Naive thymus-derived CD8-positive, alpha-beta T cell (primary cell): ENCODE results near the gene CWF19L1. TPM values are rescaled to one million over a fixed set of nuclear protein-coding genes. Genes with fewer than 3 reads are reported as not detected.

ENCODE experiments used
- ATAC-seq, 2 donors: fragments of 150-1000 bp; cut with Tn5 transposase in 1 of 2; sonication (Bioruptor Pico), chemical (Tn5 transposase) in 1 of 2; 1 replicate in 1 of 2; 2 replicates in 1 of 2; pipeline ENCODE4 v1.10.0; 2021; ENCODE audit warnings: mild to moderate bottlenecking in 2 of 2, moderate library complexity in 2 of 2
- POLR2A ChIA-PET: fragments of 350-600 bp; sonication (Branson Sonifier 250); formaldehyde crosslinking; loops from one replicate; lab custom pipeline; 2021; ENCODE audit warnings: antibody characterized with exemption; lab: Charles Lee
- DNase-seq, 10 donors: peaks; one replicate each; pipeline versions ENCODE4 v3.0.0 to v3.0.0-alpha.2; 2020 to 2022
- H3K27ac Mint-ChIP-seq, 10 donors: one replicate each; pipeline ENCODE4 v1.8.0; 2020 to 2022; ENCODE audit warnings: mild to moderate bottlenecking in 10 of 10, mixed read lengths in 10 of 10, moderate library complexity in 4 of 10, inconsistent platforms in 1 of 10
- H3K27me3 Mint-ChIP-seq, 5 donors: one replicate each; pipeline ENCODE4 v1.8.0; 2021 to 2022; ENCODE audit warnings: mixed read lengths in 5 of 5
- H3K36me3 Mint-ChIP-seq, 3 donors: one replicate each; pipeline ENCODE4 v1.8.0; 2020 to 2022; ENCODE audit warnings: mixed read lengths in 3 of 3, mild to moderate bottlenecking in 2 of 3, inconsistent platforms in 1 of 3
- H3K4me1 Mint-ChIP-seq, 4 donors: one replicate each; pipeline ENCODE4 v1.8.0; 2021 to 2022; ENCODE audit warnings: mixed read lengths in 4 of 4
- H3K4me3 Mint-ChIP-seq, 10 donors: one replicate each; pipeline ENCODE4 v1.8.0; 2020 to 2022; ENCODE audit warnings: mild to moderate bottlenecking in 10 of 10, mixed read lengths in 10 of 10, moderate library complexity in 6 of 10, inconsistent platforms in 1 of 10
- H3K9me3 Mint-ChIP-seq, 9 donors: one replicate each; pipeline ENCODE4 v1.8.0; 2020 to 2022; ENCODE audit warnings: mixed read lengths in 9 of 9, mild to moderate bottlenecking in 3 of 9, inconsistent platforms in 1 of 9, moderate library complexity in 1 of 9
- polyA plus RNA-seq, 3 donors: library from polyadenylated mRNA; unstranded; fragments of 300-500 nt; fragmentation: Illumina TruSeq; gene quantifications; one replicate each; pipeline ENCODE4 v1.2.3, GENCODE V29; 2021
- total RNA-seq, 8 experiments: library from RNA in 2 of 8; stranded (reverse) in 2 of 8; gene quantifications; one replicate each; pipeline ENCODE4 v1.2.3 and lab custom pipeline; 2021 to 2026

Gene CWF19L1
- total and polyA plus RNA-seq, 5 experiments from 2014 or later = 19.3 to 55.1 (median 38.7) TPM

GRCh38 chr10:100186253-100187212, 80.9 kb downstream of the CWF19L1 start:
- H3K27ac Mint-ChIP-seq = peak overlapping the region; percentile 92 to 99 (median 96)
- DNase-seq = peak in 1 of 10 donors; percentile 6
- peak overlapping the region; percentile 92 to 100 (median 98) for H3K4me3 Mint-ChIP-seq
- H3K4me1 Mint-ChIP-seq = peaks cover 21 to 67% (median 64%) of the 10 kb centered on the region in 4 donors
- peak; percentile 73 for ATAC-seq
- H3K27me3 Mint-ChIP-seq = no peaks in the 10 kb centered on the region
- H3K9me3 Mint-ChIP-seq = no peaks in the 10 kb centered on the region
- POLR2A ChIA-PET = interaction anchor here (1.3 kb wide), 1 partner anchor 39 kb away, joined by 3 read pairs; no protein-coding TSS in a partner anchor
- peaks cover 0 to 45% (median 6%) of the 10 kb centered on the region in 3 donors for H3K36me3 Mint-ChIP-seq

DNA sequence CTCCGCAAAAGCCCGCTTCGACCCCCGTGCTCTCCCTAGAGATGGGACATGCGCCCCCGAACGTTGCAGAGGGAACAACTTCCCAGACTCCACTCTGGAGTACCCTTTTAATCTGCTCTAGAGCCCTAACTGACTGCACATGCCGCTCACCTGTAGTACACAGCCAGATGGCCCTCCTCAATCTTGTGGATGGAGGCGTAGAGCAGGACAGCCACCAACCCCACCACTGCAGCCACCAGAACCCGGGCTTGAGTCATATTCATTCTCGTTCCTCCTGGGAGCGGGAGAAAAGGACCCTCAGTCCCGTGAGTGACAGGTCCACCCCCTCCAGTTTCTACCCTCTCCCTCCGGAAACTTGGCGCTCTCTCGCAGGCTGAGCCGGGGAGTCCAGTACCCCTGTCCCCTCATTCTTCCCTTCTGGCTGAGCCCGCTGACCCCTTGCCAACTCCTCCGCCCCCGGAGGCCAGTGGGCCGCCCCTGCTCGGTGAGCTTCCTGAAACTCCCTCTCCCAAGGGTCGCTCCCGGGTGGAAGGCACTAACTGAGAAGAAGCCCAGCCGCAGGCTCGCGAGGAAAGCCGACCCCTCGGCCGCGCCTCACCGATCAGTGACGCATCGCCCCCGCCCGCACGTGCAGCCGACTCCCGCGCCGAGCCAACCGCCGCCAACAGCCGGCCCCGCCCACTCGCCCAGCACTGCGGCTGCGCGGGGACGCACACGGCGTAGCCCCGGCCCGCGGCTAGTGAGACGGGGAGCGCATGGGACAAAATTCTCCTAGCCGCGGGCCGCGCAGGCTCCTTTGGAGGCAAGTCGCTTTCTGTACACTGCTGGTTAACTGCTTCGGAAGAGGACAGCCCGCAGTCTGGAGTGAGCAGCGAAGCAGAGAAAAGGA, 81.8 kb downstream of the CWF19L1 start, which contains the start of gene ERLIN1:
ERLIN1 (minus strand) TSS at position 666 of the 889 bp plus-strand sequence; CDS start at position 263, 403 bp downstream.
- H3K9me3 Mint-ChIP-seq = no peaks in the 10 kb centered on the region
- POLR2A ChIA-PET = interaction anchor here (1.3 kb wide), 1 partner anchor 40 kb away, joined by 3 read pairs; no protein-coding TSS in a partner anchor
- peaks cover 0 to 38% (median 0%) of the 10 kb centered on the region in 3 donors for H3K36me3 Mint-ChIP-seq
- peak within 1 kb of the TSS; percentile 92 to 100 (median 98) for H3K4me3 Mint-ChIP-seq
- no peaks in the 10 kb centered on the region for H3K27me3 Mint-ChIP-seq
- peak within 1 kb of the TSS; percentile 92 to 99 (median 96) for H3K27ac Mint-ChIP-seq
- ATAC-seq (peak; percentile 90 to 91), DNase-seq (peak; percentile 86 to 96 (median 90))
- H3K4me1 Mint-ChIP-seq = peaks cover 21 to 64% (median 60%) of the 10 kb centered on the region in 4 donors

- Mint-ChIP-seq H3K36me3 (peaks cover 0 to 38% (median 0%) of the 10 kb centered on the region in 3 donors), H3K4me1 (peaks cover 27 to 71% (median 66%) of the 10 kb centered on the region in 4 donors), H3K4me3 (peak overlapping the region; percentile 92 to 100 (median 98)), H3K27me3 (no peaks in the 10 kb centered on the region), H3K9me3 (no peaks in the 10 kb centered on the region), H3K27ac (peak overlapping the region; percentile 79 to 99 (median 94))
- no peak for ATAC-seq
- POLR2A ChIA-PET = no interaction called here
- no peak for DNase-seq
Measured at GRCh38 chr10:100184840-100185239, 82.6 kb downstream of the CWF19L1 start.

DNA sequence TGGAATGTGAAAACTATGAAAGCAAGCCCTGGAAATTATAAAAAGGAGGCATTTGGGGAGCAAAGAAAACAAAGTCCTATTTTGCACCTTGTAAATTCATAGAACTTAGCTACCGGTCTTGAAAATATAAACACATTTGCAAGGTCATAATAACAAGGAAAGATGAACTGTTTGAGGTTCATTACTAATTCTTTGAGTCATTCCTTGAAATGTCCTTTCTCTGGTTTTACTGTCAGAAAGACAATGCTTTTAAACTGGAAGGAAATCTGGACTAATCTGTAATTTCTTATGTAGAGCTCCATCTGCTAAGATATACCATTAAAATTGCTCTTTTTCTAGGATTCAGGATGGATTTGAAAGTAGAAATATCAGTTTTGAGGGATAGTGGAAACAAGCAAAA, 83.0 kb downstream of the CWF19L1 start:
- no peaks in the 10 kb centered on the region for H3K9me3 Mint-ChIP-seq
- peaks cover 0 to 40% (median 0%) of the 10 kb centered on the region in 3 donors for H3K36me3 Mint-ChIP-seq
- POLR2A ChIA-PET = no interaction called here
- ATAC-seq (no peak), DNase-seq (no peak)
- no peaks in the 10 kb centered on the region for H3K27me3 Mint-ChIP-seq
- peak overlapping the region; percentile 92 to 100 (median 98) for H3K4me3 Mint-ChIP-seq
- peak overlapping the region in 9 of 10 donors; percentile 9 to 99 (median 93) for H3K27ac Mint-ChIP-seq
- peaks cover 27 to 72% (median 66%) of the 10 kb centered on the region in 4 donors for H3K4me1 Mint-ChIP-seq

- POLR2A ChIA-PET = interaction anchor here (0.6 kb wide), 1 partner anchor 12 kb away, joined by 4 read pairs; no protein-coding TSS in a partner anchor
Measured at GRCh38 chr10:100183481-100183880, 84.0 kb downstream of the CWF19L1 start.

DNA sequence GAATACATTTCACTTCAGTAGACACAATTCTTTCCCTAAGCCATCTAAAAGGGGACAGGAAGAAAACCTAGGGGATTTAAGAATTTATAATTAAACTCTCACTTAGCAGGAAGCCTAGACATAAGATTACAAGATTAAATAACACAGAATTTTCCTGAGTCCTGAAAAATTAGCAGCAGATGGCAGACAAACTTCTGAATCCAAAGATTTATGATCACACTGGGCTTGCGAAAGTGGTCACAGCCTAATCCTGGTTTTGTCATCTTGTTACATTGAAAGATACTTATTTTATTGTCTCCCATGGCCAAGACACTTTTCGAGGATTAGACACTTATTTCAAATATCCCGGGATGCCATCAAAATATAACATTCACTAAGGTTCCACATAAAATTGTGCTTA, 84.5 kb downstream of the CWF19L1 start:
- Mint-ChIP-seq H3K4me3 (no peak overlapping the region), H3K27me3 (no peaks in the 10 kb centered on the region), H3K4me1 (peaks cover 26 to 65% (median 58%) of the 10 kb centered on the region in 4 donors), H3K9me3 (no peaks in the 10 kb centered on the region), H3K27ac (peak overlapping the region in 1 of 10 donors; percentile 95), H3K36me3 (peaks cover 7 to 44% (median 7%) of the 10 kb centered on the region in 3 donors)
- DNase-seq = no peak
- POLR2A ChIA-PET = interaction anchor here (0.6 kb wide), 1 partner anchor 13 kb away, joined by 4 read pairs; no protein-coding TSS in a partner anchor
- ATAC-seq = no peak

More at GRCh38 chr10:100183481-100183880, 84.0 kb downstream of the CWF19L1 start:
- DNase-seq = no peak
- Mint-ChIP-seq H3K9me3 (no peaks in the 10 kb centered on the region), H3K4me1 (peaks cover 27 to 69% (median 62%) of the 10 kb centered on the region in 4 donors), H3K27me3 (no peaks in the 10 kb centered on the region), H3K27ac (peak overlapping the region in 5 of 10 donors; percentile 4 to 95 (median 38)), H3K36me3 (peaks cover 4 to 40% (median 5%) of the 10 kb centered on the region in 3 donors), H3K4me3 (no peak overlapping the region)
- no peak for ATAC-seq

Other genes with a start within 250 kb of the CWF19L1 start
- not detected for gene CPN1, start 185.8 kb downstream of the CWF19L1 start, total RNA-seq
- gene CPN1, start 185.8 kb downstream of the CWF19L1 start, polyA plus RNA-seq = not detected
- gene ERLIN1, start 81.6 kb downstream of the CWF19L1 start, total RNA-seq = 1 to 10 TPM; 7.7 to 8.7 TPM
- 10 to 100 TPM in 1 of 3 donors, 1 to 10 TPM in 2; 5.4 to 13.0 (median 8.3) TPM for gene ERLIN1, start 81.6 kb downstream of the CWF19L1 start, polyA plus RNA-seq
- gene CHUK, start 38.0 kb downstream of the CWF19L1 start, total RNA-seq = 10 to 100 TPM; 18.9 to 20.3 TPM
- 10 to 100 TPM in 2 of 3 donors, 1 to 10 TPM in 1; 6.7 to 13.5 (median 10.5) TPM for gene CHUK, start 38.0 kb downstream of the CWF19L1 start, polyA plus RNA-seq
- 10 to 100 TPM; 37.8 to 39.2 TPM for gene BLOC1S2, start 19.0 kb upstream of the CWF19L1 start, total RNA-seq
- 10 to 100 TPM; 61.3 to 76.1 (median 73.6) TPM for gene BLOC1S2, start 19.0 kb upstream of the CWF19L1 start, polyA plus RNA-seq
- gene PKD2L1, start 62.6 kb upstream of the CWF19L1 start, total RNA-seq = not detected
- not detected for gene PKD2L1, start 62.6 kb upstream of the CWF19L1 start, polyA plus RNA-seq
- gene SCD, start 79.6 kb upstream of the CWF19L1 start, total RNA-seq = 1 to 10 TPM; 1.4 TPM
- 1 to 10 TPM; 2.8 to 5.5 (median 4.4) TPM for gene SCD, start 79.6 kb upstream of the CWF19L1 start, polyA plus RNA-seq
- not detected for gene WNT8B, start 195.4 kb upstream of the CWF19L1 start, total RNA-seq
- 1 to 10 TPM in 1 of 3 donors, under 1 TPM in 2; 0.14 to 1.1 (median 0.24) TPM for gene WNT8B, start 195.4 kb upstream of the CWF19L1 start, polyA plus RNA-seq